Adipocyte (in vitro differentiated cells): ENCODE measurements around the gene PARD3.

Experiments
- DNase-seq: peaks from one replicate; pipeline ENCODE4 v3.0.0-alpha.2; 2015; ENCODE audit warnings: low read depth
- H3K27me3 ChIP-seq: replicated peaks from 2 replicates; pipeline ENCODE4 v1.7.0; 2013; ENCODE audit warnings: mild to moderate bottlenecking, low read length, moderate library complexity; ENCODE audit not compliant: control insufficient read depth, insufficient read depth
- H3K36me3 ChIP-seq: 2 replicates; pipeline ENCODE4 v1.7.0; 2013; ENCODE audit warnings: low read length, mild to moderate bottlenecking, moderate library complexity; ENCODE audit not compliant: control insufficient read depth, insufficient read depth, severe bottlenecking
- H3K4me1 ChIP-seq: 2 replicates; pipeline ENCODE4 v1.7.0; 2013; ENCODE audit warnings: mild to moderate bottlenecking, low read length, moderate library complexity; ENCODE audit not compliant: control insufficient read depth, insufficient read depth
- H3K4me3 ChIP-seq: 2 replicates; pipeline ENCODE4 v1.7.0; 2013; ENCODE audit warnings: mild to moderate bottlenecking, low read length, moderate library complexity
- H3K9ac ChIP-seq: 2 replicates; pipeline ENCODE4 v1.7.0; 2013; ENCODE audit warnings: mild to moderate bottlenecking, low read length, moderate library complexity
- H3K9me3 ChIP-seq: 2 replicates; pipeline ENCODE4 v1.7.0; 2013; ENCODE audit warnings: mild to moderate bottlenecking, low read length, moderate library complexity; ENCODE audit not compliant: control insufficient read depth

The PARD3 gene

DNA sequence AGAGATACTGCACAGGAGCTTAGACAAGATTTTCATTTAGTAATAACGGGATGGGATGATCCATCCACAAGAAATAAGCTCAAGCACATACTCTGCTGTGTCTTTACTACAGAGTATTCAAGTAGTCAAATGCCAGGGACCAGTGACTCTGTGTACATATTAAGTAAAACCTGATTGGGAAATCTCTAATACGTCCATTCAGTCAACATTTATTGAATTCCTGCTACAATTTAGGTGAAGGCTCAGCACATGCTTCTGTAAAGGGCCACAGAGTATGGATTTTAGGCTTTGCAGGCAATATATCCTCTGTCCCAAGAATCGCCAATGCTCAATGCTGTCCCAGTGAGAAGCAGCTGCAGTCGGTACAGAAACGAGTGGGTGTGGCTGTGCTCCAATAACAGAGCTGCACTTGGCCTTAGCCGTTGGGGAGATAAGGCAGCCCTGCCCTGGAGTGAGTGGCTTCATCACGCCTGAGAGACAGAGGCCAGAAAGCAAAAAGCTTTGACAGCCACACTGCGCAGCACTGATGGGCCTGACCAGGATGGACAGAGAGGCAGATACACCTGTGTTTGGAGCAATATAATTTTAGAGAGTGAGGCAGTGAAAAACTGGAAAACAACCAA, 186.8 kb downstream of the PARD3 start:
- DNase-seq, result peak; percentile 24
- Histone ChIP-seq H3K4me3 (peak overlapping the region; percentile 66), H3K9ac (no peak overlapping the region), H3K4me1 (peaks cover 15% of the 10 kb centered on the region), H3K9me3 (no peaks in the 10 kb centered on the region), H3K27me3 (no peaks in the 10 kb centered on the region), H3K36me3 (no peaks in the 10 kb centered on the region)

DNA sequence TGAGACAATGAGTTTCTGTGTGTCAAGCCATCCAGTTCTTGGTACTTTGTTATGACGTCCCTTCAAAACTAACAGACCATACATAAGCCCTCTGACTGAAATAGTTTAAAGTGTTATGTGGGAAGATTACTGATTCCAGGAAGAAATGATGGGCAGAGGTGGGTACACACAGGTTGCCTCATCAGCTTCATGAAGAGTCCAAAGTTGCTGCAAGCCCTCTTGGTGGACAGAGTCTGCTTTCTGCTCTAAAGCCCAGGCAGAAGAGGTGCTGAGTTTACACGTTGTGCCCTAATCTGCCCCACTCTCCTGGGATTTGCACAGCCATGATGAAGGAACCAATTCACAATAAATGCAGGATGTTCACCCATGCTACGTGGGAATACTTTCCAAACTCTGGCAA, 187.4 kb downstream of the PARD3 start:
- no peaks in the 10 kb centered on the region for H3K27me3 ChIP-seq
- H3K36me3 ChIP-seq, result no peaks in the 10 kb centered on the region
- no peak for DNase-seq
- H3K4me3 ChIP-seq, result no peak overlapping the region
- no peak overlapping the region for H3K9ac ChIP-seq
- H3K9me3 ChIP-seq, result no peaks in the 10 kb centered on the region
- peaks cover 15% of the 10 kb centered on the region for H3K4me1 ChIP-seq

DNA sequence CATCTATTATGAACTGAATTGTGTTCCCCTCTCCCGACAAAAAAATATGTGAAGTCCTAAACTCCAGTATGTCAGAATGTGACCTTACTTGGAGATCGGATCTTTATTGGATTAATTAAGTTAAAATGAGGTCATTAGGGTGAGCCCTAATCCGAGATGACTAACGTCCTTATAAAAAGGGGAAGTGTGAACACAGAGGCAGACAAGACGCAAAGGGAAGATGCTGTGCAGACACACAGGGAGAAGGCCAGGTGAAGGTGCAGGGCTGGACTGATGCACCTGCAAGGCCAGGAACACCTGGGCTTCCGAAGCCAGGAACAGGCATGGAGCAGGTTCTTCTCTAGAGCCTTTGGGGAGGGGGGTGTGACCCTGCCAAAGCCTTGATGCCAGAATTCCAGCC, 187.8 kb downstream of the PARD3 start:
- Histone ChIP-seq H3K4me1 (peaks cover 15% of the 10 kb centered on the region), H3K4me3 (no peak overlapping the region), H3K27me3 (no peaks in the 10 kb centered on the region), H3K36me3 (no peaks in the 10 kb centered on the region), H3K9ac (no peak overlapping the region), H3K9me3 (no peaks in the 10 kb centered on the region)
- no peak for DNase-seq

DNA sequence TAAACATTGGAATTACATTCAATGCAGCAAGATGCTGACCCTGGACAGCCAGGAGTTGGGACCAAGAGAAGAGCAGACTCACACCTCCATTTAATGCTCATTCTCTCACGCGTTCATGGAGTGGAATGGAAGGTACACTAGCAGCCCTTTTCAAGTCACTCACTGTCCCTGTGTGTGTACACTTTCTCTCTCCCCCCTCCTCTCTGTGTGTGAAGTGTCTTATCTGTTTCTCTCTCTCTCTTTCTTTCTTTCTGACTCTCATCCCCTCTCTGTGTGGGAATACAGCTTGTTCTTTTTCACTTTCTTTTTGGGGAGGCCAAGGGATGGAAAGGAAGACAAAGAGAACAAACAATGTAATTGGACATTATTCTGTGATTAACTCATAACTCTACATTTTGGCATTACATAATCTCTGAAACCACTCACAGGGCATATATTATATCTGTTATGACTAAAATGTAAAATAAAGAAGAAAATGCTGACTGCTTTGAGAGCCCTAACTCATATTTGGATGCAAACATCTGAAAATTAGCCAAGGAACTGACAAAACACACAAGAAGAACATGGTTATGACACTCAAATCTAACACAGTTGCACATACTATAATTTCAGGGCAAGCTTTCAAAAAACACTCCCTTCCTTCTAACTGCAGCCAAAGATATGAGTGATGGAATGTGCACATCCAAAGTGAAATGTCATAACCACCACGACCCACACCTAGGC, 188.8 kb downstream of the PARD3 start:
- no peak overlapping the region for H3K4me3 ChIP-seq
- peaks cover 15% of the 10 kb centered on the region for H3K4me1 ChIP-seq
- no peak overlapping the region for H3K9ac ChIP-seq
- H3K27me3 ChIP-seq, result no peaks in the 10 kb centered on the region
- DNase-seq, result peak; percentile 13
- no peaks in the 10 kb centered on the region for H3K9me3 ChIP-seq
- no peaks in the 10 kb centered on the region for H3K36me3 ChIP-seq

DNA sequence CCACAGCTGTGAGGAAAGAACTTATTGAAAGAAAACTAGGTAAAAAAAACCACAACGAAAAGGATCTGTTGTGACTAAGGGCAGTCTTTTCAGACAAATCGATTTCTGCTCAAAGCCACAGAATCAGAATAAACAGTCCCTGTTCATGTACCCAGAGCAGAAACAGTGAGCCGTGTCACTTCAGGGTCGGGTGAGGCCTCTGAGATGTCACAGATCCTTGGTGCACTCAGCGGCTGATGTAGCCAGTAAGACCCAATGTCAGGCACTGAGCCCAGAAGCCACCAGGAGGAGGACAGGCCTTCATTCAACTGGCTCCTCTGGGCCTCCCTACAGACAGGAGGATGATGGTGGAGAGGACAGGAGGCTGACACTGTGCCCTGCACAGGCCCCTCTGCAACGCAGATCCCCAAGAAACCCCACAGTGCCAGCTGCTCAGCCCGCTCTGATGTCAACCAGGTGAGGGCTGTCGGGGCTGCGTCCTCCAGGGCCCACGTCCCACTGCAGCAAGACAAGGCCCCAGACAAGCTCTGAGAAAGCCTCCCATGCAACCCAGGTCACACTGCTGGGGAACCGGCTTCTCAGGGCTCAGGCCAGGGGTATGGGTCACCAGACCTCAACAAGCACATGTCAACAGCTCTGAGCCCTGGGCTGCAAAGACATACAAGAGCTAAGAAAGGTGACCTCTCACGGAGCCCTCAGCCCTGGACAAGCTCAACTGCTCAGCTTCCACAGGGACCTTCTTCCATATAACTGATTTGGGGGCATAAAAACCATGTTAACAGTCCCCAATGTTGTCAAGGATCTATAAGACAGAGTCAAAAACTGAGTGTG, 190.6 kb downstream of the PARD3 start:
- Histone ChIP-seq H3K4me1 (peaks cover 15% of the 10 kb centered on the region), H3K9ac (no peak overlapping the region), H3K9me3 (no peaks in the 10 kb centered on the region), H3K36me3 (no peaks in the 10 kb centered on the region), H3K27me3 (no peaks in the 10 kb centered on the region), H3K4me3 (no peak overlapping the region)
- no peak for DNase-seq

DNA sequence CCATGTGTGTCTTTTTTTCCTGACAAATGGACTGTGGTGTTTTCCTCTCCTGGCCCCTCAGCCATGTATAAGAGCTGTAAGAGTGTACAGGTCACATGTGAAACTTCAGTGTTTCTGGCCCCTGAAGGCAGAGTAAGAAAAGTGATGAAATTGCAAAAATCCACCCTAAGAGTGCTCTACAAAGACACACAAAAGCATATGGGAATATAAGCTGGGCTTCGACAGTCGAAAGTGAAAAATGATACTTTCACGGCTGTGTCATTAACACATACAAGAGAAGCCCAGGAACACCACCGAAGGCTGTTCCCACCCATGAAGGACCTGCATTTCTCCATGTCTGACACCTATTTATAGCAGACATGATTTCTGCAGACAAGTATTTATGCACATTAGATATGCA, 192.2 kb downstream of the PARD3 start:
- Histone ChIP-seq H3K9me3 (no peaks in the 10 kb centered on the region), H3K4me3 (no peak overlapping the region), H3K36me3 (no peaks in the 10 kb centered on the region), H3K4me1 (peaks cover 7% of the 10 kb centered on the region), H3K27me3 (no peaks in the 10 kb centered on the region), H3K9ac (no peak overlapping the region)
- DNase-seq, result no peak

DNA sequence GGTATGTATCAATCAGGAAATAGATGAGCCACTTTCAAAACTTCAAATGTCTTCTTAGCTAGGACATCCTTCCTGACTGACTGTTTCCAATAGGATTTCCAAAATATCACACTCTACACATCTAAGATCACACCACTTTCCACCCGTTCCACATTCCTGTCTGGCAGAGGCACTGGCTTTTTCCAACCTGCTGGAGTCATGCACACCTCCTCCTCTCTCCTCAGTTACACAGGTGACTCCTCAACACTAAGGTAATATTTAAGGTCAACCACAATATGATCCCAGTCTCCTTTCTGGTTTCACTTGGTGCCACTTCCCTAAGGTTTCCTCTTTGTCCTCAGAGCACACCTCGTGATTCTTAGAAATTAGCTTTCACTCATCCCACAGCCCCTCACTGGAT, 196.5 kb downstream of the PARD3 start:
- no peak for DNase-seq
- H3K9ac ChIP-seq, result no peak overlapping the region
- H3K4me3 ChIP-seq, result no peak overlapping the region
- H3K36me3 ChIP-seq, result no peaks in the 10 kb centered on the region
- H3K27me3 ChIP-seq, result no peaks in the 10 kb centered on the region
- H3K4me1 ChIP-seq, result no peaks in the 10 kb centered on the region
- H3K9me3 ChIP-seq, result no peaks in the 10 kb centered on the region

DNA sequence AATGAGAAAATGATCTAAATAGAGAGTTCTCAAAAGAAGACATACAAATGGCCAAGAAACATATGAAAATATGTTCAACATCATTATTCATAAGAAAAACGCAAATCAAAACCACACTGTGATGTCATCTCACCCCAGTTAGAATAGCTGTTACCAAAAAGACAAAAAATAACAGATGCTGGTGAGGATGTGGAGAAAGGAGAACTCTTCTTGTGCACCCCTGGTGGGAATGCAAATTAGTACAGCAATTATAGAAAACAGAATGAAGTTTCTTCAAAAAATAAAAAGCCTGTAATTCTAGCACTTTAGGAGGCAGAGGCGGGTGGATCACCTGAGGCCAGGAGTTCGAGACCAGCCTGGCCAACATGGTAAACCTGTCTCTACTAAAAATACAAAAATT, 199.3 kb downstream of the PARD3 start:
- H3K4me1 ChIP-seq, result peaks cover 6% of the 10 kb centered on the region
- no peak overlapping the region for H3K4me3 ChIP-seq
- H3K9me3 ChIP-seq, result no peaks in the 10 kb centered on the region
- no peaks in the 10 kb centered on the region for H3K27me3 ChIP-seq
- no peaks in the 10 kb centered on the region for H3K36me3 ChIP-seq
- DNase-seq, result no peak
- no peak overlapping the region for H3K9ac ChIP-seq

DNA sequence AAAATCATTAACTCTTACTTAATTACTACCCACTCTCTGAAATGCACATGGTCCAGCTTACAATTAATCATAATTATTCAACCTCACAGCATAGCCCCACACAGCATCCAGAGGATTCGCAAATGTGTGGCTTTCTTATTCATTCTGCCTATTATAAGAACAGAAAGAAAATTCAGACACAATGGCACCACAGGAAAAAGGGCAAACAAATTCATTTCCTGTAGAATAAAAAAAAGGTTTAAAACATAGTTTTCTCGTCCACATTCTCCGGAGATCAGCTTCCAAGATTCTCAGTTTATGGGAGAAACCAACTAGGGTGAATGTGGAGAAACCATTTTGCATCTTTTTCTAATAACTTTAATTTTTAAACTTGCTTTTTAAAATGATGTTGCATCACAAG, 201.6 kb downstream of the PARD3 start:
- Histone ChIP-seq H3K9me3 (no peaks in the 10 kb centered on the region), H3K4me1 (peaks cover 6% of the 10 kb centered on the region), H3K4me3 (no peak overlapping the region), H3K9ac (no peak overlapping the region), H3K36me3 (no peaks in the 10 kb centered on the region), H3K27me3 (no peaks in the 10 kb centered on the region)
- DNase-seq, result no peak

DNA sequence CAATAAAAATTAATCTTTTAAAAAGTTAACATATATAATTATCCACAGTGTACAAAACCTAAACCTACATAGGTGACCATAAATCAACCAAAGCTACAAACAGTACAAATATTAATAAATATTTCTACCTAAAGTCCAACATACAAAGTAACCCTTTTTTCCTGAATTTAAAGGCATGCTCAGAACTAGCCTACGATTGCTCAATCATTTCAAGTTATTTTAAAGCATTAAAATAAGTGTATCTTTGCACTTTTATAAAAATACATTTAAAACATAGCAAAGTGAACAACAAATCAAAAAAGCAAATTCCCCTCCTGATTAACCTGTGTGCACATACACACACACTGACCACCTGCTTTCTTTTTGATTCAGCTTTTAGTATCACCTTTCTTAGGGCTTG, 202.2 kb downstream of the PARD3 start:
- Histone ChIP-seq H3K4me3 (no peak overlapping the region), H3K9me3 (no peaks in the 10 kb centered on the region), H3K9ac (no peak overlapping the region), H3K36me3 (no peaks in the 10 kb centered on the region), H3K4me1 (peaks cover 6% of the 10 kb centered on the region), H3K27me3 (no peaks in the 10 kb centered on the region)
- peak; percentile 29 for DNase-seq

DNA sequence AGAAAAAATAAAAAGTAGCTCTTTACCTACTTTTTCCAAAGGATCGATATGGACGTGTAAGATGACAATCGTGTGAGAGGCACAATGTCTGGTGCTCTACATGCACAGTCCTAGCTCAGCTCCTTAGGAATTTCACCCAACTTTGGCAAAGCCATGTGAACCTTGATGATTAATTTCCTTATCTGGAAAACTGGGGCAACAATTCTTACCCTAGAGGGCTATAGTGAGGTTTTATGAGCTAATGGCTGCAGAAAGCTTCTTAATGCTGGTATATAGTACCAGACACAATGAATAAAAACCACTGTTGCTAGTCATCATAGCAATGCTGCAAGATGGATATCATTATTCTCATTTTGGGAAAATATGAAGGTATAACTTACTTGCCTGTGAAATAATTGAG, 202.7 kb downstream of the PARD3 start:
- Histone ChIP-seq H3K4me1 (peaks cover 6% of the 10 kb centered on the region), H3K9me3 (no peaks in the 10 kb centered on the region), H3K27me3 (no peaks in the 10 kb centered on the region), H3K9ac (no peak overlapping the region), H3K4me3 (no peak overlapping the region), H3K36me3 (no peaks in the 10 kb centered on the region)
- DNase-seq, result no peak
